Measurements from ENCODE around the gene PODN.

PODN gene

DNA sequence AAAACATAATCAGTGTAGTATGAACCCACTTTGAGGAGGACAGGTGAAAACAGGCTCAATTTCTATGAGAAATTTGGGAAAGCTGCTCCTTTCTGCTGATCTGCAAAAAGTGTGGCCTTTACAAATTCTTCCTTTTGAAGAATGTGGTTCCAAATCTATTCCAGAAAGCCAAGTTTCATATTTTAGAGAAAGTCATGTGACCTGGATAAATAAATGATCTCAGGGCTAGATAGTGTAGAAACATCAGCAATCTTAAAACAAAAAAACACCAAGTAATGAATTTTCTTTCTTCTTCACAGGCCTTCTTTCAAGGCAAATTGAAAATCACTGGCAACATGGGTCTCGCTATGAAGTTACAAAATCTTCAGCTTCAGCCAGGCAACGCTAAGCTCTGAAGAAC, 11.7 kb upstream of the PODN start:
- no peak for DNase-seq (ENCODE audit: low read depth)

DNA sequence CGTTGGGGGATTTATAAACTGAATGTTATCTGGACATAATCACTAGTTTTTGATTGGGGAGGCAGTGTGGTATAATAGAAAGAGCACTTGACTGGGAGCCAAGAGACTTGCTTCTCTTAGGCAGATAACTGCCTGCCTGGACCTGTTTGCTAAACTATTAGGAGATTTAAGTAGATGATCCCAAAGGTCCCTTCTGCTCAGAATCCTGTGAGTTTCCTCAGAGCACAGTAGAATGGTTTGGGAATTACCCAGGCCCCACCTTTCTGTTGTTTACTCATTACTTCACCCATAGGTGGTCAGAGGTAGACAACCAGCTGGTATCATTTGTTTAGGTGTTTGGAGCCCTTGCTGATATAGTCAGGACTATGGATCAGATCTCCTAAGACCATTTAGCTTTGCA, 10.3 kb upstream of the PODN start:
- DNase-seq (ENCODE audit: low read depth): no peak

DNA sequence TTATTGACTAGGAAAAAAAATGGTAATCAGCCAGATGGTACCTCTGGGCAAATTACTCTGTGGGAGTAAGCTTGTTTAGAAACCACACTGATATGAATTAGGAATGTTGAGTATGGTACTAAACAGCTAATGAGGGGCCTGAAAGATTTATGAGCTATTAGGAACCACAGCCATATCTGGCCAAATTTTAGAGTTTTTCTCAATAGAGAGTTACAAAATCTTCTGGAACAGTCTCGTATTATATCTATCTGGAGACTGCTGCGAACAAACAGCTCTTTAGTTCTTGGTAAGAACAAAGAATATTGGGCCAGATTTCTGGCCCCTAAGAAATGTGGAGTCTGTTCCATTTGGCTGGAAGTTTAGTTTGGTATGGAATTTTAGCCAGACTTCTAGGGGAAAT, 4.9 kb upstream of the PODN start:
- DNase-seq (ENCODE audit: low read depth): no peak

DNA sequence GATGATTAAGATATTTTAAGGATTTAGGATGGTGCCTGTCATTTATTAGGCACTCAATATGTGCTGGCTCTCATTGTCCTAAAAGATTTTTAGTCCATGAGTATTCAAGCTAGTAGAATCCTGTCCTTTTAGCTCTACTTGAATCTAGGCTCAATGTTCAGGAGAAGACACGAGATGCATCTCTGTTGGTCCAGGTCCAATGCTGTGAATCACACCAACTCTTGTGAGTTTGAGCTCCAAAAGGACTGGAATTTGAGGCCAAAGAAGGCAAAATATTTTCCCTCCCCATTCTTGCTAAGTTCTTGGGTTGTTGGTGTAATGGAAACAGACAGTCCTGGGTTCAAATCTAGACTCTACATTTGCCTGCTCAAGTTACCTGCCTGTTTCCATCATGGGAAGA, 1.4 kb upstream of the PODN start:
- no peak for DNase-seq (ENCODE audit: low read depth)

DNA sequence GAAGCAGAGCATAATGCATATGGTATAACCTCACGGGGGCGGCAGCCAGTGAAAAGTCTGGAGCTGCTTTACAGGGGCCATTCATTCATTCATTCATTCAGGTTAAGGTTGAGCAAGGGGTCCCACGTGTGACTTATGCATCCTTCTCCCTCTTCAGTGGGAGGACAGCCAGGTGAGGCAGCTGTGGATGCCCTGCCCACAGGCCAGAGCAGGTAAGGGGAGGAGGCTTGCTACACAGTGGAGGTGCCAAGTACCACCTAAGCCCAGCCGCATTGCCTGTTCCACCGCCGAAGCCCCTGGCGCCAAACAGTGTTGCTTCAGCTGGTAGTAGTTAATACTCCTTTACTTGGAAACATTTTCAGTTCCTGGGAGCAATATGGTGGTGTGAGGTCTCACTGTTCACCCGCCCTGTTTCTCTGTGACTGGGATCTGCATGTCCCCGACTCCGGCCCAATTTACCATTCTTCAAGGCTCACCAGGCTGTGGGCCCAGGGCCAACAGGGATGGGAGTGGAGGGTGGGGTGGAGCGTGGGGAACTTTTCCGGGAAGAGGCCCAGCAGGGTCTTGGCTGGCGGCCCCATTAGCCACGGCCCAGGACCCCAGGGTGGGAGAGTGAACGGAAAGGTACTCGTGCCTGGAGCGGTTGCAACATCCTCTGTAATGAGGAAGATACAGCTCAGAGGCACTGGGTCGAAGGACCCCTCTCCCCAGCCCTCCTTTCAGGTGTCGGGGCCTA, 722 bp upstream of the PODN start:
- DNase-seq (ENCODE audit: low read depth): no peak

DNA sequence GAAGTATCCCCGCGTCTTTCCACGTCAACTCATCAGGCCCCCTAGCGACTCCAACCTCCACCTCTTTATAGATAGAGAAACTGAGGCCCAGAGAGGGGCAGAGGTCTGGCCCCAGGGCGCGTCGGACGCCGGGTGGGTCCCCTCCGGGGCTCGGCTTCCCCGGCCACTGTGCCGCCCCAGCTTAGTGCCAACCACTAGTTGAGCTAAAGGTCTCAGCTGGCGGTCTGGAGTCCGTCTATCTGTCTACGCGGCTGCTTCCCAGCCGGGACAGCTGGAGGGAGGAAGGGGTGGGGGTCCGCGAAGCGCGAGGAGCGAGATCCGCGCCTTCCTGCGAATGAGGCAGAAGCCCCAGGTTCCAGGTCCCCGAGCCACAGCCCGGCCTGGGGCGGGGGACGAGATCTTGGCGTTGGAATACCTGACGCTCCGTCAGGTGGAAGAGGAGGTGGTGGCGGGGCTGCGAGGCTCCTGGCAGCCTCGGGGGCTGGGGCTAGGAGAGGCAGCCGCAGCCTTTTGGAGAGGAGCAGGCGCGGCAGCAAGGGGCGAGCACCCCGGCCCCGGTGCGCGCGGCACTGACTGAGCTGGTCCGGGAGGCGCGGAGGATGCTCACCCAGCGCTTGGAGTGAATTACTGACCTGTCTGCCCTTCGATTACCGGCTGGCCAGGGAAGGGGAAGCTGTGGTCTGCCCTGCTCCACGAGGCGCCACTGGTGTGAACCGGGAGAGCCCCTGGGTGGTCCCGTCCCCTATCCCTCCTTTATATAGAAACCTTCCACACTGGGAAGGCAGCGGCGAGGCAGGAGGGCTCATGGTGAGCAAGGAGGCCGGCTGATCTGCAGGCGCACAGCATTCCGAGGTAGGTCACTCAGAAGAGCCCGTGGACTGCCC, 937 bp downstream of the PODN start:
- DNase-seq (ENCODE audit: low read depth): no peak

DNA sequence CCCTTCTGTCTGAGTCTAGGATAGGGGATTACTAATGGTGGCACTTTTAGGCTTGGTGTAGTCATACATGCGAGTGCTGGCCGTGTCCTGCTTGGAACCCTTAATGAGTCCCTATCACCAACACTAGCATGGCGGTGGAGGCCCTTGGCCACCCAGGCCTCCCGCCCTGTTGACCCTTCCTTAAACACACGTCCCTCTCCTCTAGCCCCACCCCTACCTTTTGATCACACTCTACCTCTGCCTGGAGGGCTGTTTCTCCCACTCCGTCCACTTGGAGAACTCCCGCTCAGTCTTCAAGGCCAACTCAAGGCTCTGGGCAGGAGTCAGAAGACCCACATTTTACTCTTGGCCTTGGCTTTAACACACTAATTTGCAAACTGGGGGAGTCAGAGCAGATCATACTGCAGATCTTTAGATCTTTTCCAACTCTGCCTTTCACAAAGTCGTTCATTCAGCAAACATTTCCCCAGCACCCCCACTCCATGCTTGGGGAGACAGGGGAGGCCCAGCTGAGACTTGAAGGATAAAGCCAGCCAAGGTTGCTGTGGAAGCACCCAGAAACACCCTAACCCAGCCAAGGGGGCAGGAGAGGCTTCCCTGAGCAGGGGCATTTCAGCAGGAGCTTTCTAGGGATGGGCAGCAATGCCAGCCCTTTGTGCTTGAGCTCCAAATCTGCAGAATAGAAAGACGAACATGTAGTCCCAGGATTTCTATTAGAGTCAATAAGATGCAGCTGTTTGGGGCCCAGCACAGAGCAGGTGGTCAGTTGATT, 1.9 kb downstream of the PODN start:
- no peak for DNase-seq (ENCODE audit: low read depth)

DNA sequence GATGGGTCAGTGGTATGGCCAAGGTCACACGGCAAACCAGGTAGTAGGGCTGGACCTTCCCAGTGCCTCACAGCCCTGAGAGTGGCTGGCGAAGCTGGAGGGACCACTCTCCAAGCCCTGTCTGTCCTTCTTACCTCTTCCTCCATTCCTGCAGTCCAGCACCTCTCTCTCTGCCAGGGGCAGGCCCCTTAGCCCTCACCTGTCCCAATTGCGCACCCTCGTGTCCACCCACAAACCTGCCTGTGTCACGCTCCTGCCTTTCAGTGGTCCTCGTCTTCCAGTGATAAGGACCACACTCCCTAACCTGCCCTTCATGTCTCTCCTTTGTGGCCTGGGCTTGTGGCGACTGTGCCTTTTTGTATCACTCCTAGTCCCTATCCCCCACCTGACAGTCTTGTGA, 3.4 kb downstream of the PODN start:
- DNase-seq (ENCODE audit: low read depth): no peak

DNA sequence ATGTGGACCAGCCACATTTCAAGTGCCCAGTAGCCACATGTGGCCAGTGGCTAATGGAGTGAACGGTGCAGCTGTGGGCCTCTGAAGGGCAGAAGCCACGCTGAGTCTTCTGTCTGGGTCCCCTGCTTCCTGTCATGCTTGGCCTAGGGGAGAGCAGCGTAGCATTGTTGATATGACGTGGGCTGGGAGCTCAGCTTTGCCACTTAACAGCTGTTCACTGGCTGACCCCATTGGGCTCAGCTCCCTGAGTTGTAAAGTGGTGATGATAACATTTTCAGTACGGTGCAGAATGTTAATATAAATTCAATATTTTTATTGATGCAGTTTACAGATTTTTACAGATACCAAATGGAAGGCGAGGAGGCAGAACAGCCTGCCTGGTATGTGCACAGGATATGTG, 4.5 kb downstream of the PODN start:
- DNase-seq (ENCODE audit: low read depth): no peak

DNA sequence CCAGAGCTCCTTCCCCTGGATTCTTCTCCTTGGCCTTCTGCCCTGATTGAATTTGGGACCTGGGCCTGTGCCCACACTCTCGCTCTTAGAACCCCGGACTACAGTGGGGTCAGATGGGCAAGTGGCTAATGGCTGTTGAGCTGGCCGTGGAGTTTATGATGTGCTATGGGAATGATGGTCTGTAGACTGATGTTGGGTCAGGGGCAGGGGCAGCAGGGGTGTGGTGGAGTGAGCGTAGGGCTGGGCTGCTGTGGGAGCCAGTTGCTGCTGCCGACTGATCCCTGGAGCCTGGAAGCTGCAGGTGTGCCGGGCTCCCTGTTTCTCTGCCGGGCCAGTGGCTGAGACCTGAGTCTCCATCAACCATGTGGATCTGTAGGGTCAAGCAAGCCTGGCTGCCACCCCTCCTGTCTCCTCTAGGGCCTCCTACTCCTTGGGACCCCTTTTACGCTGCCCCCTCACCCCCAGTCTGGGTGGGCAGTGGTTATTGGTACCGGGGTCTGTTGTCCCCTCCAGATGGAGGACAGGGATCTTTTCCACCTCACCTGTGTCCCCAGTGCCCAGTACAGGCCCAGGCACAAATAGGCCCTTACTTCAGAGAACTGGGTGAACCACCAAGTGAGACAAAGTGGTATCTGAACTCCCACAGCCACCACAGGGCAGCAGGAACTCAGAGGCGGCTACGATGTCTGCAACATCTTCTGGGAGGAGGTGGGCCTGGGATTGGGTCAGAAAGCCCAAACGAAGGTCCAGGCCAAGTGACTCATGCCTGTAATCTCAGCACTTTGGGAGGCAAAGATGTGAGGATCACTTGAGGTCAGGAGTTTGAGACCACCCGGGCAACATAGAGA, 5.1 kb downstream of the PODN start:
- no peak for DNase-seq (ENCODE audit: low read depth)

DNA sequence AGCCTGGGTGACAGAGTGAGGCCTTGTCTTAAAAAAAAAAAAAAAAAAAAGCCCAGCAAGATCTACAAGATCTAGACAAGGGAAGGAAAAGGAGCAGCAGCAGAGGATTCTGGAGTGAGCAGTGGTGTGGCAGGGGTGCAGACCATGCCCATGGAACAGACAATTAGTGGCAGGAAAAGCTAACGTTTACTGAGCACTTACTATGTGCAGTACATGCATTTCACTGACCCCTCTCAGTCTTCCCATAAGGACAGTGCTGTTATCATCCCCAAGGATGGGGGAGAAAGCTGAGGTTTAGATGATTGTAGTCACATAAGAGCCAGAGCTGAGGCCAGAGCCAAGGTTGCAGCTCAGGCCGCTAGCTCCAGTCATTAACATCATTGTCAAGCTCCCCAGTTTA, 5.9 kb downstream of the PODN start:
- no peak for DNase-seq (ENCODE audit: low read depth)

DNA sequence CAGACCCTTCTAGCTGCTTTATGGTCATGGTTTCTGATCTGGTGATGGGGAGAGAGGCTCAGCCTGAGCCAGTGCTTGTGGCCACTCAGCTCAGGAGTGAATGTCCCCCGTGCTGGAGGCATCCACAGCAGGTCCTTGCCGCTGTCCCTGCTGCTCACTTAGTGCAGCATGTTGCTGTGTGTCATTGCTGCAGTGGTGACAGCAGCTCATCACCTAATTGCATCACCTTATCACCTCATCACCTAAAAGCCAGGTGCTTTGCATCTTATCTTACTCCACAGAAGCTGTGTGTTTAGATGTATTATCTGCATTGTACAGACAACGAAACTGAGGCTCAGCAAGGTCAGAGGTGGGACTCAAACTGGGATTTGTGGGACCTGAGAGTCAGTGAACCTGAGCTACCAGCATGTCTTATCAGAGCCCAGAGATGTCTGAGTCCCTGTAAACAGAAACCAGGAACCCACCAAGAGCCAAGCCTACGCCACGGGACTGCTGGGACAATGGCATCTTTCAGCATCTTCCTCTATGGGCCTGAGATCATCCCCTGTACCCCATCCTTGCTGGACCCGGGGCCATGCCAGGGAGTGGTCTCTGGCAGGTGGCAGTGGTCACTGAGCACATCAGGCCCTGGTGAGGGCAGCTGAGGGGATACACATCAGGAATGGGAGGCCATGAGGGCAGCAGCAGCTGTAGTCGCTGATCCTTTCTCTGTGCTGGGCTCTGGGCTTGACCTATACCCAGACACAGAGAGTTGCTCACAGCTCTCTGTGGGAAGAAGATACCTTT, 6.5 kb downstream of the PODN start:
- no peak for DNase-seq (ENCODE audit: low read depth)

DNA sequence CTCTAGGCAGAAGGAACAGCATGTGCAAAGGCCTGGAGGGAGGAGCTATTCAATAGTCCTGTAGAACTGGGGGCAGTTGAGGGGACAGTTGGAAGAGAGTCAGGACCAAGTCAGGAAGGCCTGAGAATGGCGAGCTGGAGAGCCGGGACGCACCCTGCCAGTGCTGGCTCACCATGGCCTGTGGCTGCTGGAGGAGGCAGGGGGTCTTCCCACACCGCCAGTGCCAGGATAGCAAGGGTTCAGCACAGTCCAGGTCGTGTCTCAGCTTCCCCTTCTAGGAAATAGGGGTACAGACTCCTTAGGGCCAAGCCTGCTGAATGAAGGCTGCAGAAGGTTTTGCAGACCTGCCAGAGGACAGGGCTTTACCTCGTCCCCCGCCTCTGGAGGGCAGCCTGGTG, 7.3 kb downstream of the PODN start:
- DNase-seq (ENCODE audit: low read depth): no peak

DNA sequence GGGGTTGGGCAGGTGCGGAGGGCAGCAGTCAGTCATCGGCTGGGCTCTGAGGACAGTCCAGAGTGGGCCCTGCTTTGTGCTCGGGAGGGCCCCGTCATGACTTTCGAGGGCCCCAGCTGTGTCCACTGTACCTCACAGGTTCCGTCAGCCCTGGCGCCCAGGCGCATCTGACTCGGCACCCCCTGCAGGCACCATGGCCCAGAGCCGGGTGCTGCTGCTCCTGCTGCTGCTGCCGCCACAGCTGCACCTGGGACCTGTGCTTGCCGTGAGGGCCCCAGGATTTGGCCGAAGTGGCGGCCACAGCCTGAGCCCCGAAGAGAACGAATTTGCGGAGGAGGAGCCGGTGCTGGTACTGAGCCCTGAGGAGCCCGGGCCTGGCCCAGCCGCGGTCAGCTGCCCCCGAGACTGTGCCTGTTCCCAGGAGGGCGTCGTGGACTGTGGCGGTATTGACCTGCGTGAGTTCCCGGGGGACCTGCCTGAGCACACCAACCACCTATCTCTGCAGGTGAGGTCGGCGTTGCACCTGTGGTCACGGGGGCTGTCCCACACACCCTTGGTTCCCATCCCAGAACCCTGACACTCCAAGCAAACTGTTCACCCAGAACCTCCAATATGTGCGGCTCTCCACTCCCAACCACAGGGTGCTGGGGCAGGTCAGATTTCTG, 7.8 kb downstream of the PODN start:
- no peak for DNase-seq (ENCODE audit: low read depth)

DNA sequence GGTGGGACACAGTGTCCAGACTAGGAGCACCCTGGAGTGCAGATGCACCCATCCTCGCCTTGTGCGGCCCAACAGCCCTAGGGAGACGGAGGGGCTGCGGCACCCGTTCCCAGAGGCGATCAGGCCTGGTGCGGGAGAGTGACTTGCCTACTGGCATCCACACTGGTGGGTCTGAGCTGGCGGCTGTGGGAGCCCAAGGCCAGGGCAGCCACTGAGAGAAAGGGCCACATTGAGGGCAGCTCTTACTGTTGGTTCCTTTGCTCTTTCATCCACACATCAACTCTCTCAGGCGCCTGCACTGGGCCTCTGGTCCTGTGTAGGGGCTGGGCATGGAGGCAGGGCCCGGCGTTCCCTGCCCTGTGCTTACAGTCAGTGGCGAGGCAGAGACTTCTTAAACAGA, 8.6 kb downstream of the PODN start:
- no peak for DNase-seq (ENCODE audit: low read depth)

DNA sequence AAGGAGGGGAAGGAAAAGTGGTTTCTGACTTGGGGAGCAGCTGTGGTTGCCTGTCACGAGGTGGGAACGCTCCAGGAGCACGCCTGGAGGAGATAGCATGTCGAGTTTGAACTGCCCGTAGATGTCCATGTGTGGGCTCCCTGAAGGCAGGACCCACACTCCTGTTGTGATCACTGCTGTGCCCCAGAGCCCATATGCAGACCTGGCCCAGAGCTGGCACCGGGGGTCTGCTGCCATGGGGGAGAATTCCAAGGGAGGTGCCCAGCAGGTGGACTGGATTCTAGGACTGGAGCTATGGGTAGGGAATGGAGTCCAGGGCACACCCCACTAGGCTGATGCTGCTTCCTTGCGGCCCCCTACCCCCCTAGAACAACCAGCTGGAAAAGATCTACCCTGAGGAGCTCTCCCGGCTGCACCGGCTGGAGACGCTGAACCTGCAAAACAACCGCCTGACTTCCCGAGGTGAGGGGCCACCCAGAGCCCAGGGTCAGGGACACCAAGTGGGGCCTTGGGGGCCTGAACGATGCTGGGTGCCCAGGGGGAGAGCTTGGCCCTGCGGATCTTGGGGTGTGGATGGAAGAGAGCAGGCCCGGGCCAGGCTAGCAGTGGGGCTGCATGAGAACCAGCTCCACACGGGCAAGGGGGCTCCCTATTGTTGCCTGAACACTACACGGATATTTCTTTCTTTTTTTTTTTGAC, 9.3 kb downstream of the PODN start:
- no peak for DNase-seq (ENCODE audit: low read depth)

DNA sequence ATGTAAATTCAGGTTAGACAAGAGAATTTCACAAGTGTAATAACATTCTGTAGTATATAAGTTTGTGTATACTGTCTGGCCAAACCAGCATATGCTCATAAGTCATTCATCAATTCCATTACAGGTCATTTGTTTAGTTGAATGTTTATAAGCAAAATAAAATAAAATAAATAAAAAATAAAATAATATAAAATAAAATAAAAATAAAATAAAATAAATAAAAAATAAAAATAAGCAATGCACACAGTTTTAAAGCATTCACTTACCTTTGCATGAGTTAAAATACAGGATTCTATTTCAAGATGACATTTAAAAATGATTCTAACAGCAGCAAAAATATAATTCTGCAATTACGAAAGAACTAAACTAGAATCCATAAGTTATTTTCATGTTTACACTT, 9.9 kb downstream of the PODN start:
- no peak for DNase-seq (ENCODE audit: low read depth)

DNA sequence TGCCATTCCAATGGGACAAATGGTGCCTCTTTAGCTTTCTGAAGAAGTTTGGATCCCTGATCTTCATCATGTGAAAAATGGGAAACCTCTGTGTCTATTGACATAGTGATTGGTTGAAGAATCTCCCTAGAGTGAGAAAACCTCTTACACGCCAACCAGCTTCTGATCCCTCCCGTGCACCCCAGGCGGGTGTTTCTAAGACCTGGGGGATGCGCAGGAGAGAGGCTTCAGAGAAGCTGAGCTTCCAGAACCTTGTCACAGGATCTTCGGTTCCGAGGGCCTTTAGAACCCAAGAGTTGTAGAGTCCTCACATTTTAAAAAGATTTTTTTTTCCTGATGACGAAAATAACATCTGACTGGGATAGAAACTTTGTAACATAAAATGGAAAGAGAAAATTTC, 11.3 kb downstream of the PODN start:
- DNase-seq (ENCODE audit: low read depth): no peak

DNA sequence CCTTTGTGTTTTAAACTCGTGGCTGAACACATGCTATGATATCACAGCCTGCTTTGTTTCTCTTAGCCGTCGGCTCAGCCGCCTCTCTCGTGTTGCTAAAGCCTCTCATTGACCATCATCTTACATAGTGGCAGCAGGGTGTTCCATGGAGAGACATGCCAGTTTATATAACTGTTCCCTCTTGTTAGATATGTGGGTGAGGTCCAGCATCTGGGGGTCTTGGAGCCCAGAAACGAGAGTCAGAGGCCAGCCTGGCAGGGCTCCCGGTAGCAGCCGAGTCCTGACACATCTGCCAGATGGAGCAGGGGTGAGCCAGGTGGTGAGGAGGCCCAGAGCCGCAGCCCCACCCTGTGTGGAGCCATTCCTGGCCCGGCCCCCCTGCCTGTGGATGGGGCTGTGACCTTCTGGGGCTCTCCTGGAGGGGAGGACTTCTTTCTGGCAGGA, 11.9 kb downstream of the PODN start:
- DNase-seq (ENCODE audit: low read depth): no peak

Data from T follicular helper cell (primary cell).